Measurements from ENCODE around the gene KLRD1.

KLRD1 gene, protein sequence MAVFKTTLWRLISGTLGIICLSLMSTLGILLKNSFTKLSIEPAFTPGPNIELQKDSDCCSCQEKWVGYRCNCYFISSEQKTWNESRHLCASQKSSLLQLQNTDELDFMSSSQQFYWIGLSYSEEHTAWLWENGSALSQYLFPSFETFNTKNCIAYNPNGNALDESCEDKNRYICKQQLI

DNA sequence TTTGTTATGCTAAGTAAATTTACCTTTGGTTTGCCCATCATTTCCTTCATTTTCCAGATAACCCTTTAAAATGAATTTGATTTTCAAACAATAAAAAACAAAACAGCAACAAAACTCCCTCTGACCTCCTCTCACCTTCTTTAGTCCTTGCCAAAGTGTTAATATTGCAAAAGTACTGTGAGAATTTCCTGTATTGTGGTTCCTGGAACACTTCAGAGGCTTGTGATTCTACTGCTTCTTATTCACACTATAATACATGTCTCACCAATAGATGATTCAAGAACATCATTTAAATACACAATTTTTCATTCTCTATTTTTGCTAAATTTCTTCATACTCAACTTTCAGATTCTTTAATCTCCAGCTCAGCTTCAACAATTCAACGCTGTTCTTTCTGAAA lies at the start of gene KLRD1:
Gene KLRD1 (plus strand): TSS at position 241 of the 400 bp plus-strand sequence. CDS start 208 bp downstream, outside the sequence.
- no peak for DNase-seq (ENCODE audit: low read depth in 1 of 2, low spot score in 1 of 2)
- in situ Hi-C loops (cut with HindIII; ENCODE audit: low pct_unique_long_range_greater_than_20kb, low sequenced_read_pairs), result no loop called here
- TF ChIP-seq JUND (IDR thresholded peaks at IDR 0.05; ENCODE audit: low read depth), result no peak

DNA sequence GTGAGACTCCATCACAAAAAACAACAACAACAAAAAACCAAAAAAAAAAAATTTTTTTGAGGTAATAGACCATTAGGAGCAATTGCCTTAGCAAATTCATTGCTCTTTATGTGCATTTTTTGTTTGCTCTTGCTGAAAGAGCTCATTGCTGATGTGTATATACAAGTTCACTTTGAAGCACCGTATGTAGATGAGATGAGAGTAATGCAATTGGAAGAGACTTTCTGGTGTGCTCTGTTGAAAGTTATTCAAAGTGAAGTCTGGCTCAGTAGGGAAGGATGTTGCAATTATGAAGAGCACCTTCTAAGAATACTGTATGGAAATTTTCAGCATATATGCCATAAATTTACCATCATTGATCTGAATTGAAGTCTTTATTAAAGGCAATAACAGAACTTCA lies 46.7 kb upstream of the KLRD1 start:
- in situ Hi-C loops (cut with HindIII; ENCODE audit: low pct_unique_long_range_greater_than_20kb, low sequenced_read_pairs), result no loop called here
- TF ChIP-seq JUND (IDR thresholded peaks at IDR 0.05; ENCODE audit: low read depth), result no peak
- no peak for DNase-seq (ENCODE audit: low read depth in 1 of 2, low spot score in 1 of 2)

DNA sequence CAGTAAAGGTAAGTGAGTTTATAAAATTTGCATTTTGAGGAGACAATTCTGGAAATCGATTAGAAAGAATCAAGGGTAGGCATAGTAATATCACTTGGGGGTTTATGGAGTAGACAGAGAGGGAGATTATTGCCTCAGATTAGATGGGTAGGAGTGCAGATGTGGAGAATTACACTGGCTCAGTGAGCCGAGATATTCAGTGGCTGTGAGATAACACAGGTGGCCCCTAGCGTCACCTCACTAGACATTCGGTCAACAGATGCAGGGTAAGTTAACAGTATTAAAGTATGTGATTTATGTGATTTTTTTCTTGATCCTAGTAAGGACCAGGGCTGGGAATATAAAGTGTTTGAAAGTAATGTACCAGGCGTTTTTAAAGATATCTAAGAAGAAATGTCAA lies 39.6 kb upstream of the KLRD1 start:
- DNase-seq (ENCODE audit: low read depth in 1 of 2, low spot score in 1 of 2), result no peak
- no peak for TF ChIP-seq JUND (IDR thresholded peaks at IDR 0.05; ENCODE audit: low read depth)
- in situ Hi-C loops (cut with HindIII; ENCODE audit: low pct_unique_long_range_greater_than_20kb, low sequenced_read_pairs), result no loop called here

DNA sequence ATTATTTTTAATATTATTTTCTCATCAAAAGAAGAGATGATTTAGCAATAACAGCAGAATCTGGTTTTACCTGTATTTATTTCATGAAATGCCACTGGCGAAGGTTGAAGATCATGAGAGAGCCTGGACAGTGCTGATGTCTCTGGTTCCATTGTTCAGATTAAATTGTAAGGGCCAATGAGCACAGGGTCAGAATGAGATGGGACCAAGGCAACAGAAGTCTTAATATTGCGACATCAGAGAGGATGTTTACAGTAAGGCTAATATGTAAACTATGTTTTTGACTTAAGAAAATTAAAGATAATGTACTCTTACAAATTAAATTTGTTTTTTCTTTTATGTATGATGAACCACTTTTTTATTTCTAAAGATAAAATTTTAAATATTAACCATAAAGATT lies 35.2 kb upstream of the KLRD1 start:
- in situ Hi-C loops (cut with HindIII; ENCODE audit: low pct_unique_long_range_greater_than_20kb, low sequenced_read_pairs), result no loop called here
- no peak for TF ChIP-seq JUND (IDR thresholded peaks at IDR 0.05; ENCODE audit: low read depth)
- no peak for DNase-seq (ENCODE audit: low read depth in 1 of 2, low spot score in 1 of 2)

DNA sequence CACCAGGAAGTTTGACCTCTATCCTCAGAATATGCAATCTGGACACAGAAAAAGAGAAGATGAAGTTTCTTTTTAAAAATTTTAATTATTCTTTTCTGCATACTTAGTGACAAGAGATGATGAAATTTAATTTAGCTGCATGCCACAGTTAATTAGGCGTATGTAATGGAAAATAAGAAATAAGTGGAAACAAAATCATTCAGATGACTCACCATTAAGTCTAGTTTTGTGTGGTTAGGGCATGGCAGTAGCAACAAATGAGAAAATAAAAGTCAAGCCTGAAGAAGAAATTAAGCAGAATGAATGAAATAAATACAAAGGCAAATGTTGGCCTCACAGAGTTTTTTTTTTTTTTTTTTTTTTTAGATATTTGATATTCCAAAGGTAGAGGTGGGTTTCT lies 30.9 kb upstream of the KLRD1 start:
- in situ Hi-C loops (cut with HindIII; ENCODE audit: low pct_unique_long_range_greater_than_20kb, low sequenced_read_pairs), result no loop called here
- no peak for TF ChIP-seq JUND (IDR thresholded peaks at IDR 0.05; ENCODE audit: low read depth)

DNA sequence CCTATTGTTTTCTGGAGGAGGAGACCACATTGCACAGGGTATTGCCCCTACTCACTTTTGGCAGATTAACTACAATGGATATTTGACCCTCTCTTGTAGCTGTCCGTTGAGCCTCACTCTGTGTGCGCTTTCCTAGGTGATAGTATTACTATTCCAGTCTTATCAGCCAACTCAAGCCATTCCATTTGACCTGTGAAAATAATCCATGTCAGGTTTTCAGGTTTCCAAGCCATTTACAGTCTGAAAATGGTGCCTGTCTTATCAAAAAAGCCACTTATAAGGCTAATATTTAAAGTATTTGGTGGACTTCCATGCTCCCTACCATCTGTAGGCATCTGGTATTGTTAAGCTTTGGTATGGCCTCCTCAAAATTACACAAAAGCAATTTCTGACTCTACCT lies 29.6 kb upstream of the KLRD1 start:
- no peak for DNase-seq (ENCODE audit: low read depth in 1 of 2, low spot score in 1 of 2)
- in situ Hi-C loops (cut with HindIII; ENCODE audit: low pct_unique_long_range_greater_than_20kb, low sequenced_read_pairs), result no loop called here
- no peak for TF ChIP-seq JUND (IDR thresholded peaks at IDR 0.05; ENCODE audit: low read depth)

More for the DNA sequence above, 30.9 kb upstream of the KLRD1 start:
- DNase-seq (ENCODE audit: low read depth in 1 of 2, low spot score in 1 of 2), result no peak

DNA sequence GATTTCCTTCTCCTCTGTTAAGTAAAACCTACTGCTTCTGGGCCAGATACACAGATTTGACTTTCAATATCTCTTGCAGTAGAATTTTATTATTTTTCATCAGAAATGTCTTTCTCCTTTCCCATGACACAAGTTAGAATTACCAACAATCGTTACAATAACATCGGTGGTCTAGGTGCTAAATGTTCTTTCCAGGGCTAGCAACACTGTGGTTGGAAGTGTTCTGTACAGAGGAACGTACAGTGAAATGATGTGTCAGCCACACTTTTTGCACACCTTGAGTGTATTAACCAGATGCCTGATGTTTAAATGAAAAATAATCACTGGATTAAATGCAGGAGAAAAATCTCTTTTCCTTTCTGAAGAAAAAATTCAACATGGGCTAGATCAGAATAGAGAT lies 27.7 kb upstream of the KLRD1 start:
- TF ChIP-seq JUND (IDR thresholded peaks at IDR 0.05; ENCODE audit: low read depth), result no peak
- in situ Hi-C loops (cut with HindIII; ENCODE audit: low pct_unique_long_range_greater_than_20kb, low sequenced_read_pairs), result no loop called here
- no peak for DNase-seq (ENCODE audit: low read depth in 1 of 2, low spot score in 1 of 2)

DNA sequence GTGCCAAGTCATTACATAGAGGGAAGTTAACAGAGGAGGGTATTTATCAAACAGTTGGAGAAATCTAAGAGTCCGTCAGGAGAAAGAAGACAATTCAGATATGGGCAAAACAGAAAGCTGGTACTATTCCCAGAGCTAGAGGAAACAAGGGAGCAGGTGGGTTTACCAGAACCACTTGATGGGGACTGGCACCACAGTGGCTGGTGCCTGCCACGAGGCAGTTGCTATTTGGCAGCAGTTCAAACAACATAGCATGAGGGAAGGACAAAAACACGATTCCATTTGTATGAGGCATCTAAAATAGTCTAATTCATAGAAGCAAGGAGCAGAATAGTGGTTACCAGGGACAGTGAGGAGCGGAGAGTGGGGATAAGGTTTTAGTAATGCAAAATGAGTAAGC lies 24.6 kb upstream of the KLRD1 start:
- TF ChIP-seq JUND (IDR thresholded peaks at IDR 0.05; ENCODE audit: low read depth), result no peak
- no peak for DNase-seq (ENCODE audit: low read depth in 1 of 2, low spot score in 1 of 2)
- in situ Hi-C loops (cut with HindIII; ENCODE audit: low pct_unique_long_range_greater_than_20kb, low sequenced_read_pairs), result no loop called here

DNA sequence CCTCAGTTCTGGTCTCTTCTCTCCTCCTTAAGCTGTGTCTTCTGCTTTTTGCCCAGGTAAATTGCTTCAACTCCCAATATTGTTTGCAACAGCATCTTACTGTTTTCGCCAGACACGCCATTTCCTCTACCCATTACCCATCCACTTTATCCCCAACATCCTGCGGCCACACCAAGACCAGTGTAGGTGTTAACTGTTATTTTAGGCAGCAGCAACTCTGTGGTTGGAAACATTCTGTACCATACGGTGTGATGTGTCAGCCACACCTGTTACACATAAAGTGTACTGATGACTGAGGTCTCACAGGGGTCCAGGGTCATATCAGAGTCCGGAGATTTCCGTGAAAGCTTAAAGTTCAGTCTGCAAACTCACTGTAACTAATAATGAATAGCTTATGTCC lies 21.8 kb upstream of the KLRD1 start:
- no peak for TF ChIP-seq JUND (IDR thresholded peaks at IDR 0.05; ENCODE audit: low read depth)
- in situ Hi-C loops (cut with HindIII; ENCODE audit: low pct_unique_long_range_greater_than_20kb, low sequenced_read_pairs), result no loop called here
- no peak for DNase-seq (ENCODE audit: low read depth in 1 of 2, low spot score in 1 of 2)

DNA sequence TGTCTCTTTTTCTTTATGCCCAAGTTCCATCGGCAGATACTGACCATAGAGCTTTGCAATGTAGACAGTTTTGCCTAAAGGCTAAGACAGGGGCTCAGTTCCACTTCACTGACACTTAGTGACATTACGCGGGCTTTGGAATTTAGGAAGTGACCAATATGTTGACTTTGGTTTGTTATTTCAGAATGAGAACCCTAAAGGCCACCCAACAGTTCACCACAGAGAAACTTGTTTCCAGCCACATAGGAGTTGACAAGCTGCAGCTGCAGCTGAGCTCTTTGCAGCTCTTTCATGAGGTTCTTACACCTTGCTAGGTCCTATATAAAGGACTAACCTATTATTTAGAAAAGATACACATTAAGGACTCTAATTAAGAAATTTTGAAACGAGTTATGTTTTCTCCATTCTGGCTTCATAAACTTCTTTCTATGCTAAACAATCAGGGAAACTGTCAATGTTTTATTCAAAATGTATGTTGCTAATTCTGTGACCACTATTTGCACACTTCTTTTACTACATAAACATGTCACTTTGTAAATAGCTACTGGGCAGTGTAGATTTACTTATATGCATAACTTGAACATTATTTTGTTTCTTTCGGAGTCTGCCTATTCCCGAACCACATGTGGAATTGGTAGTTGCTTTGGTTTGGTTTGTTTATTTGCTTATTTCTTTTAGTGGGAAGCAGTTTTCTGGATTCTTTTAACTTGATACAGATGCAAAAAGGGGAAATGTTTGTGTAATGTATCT lies 18.5 kb upstream of the KLRD1 start:
- no peak for TF ChIP-seq JUND (IDR thresholded peaks at IDR 0.05; ENCODE audit: low read depth)
- peak in 1 of 2 experiments; percentile 72 for DNase-seq (ENCODE audit: low read depth in 1 of 2, low spot score in 1 of 2)
- in situ Hi-C loops (cut with HindIII; ENCODE audit: low pct_unique_long_range_greater_than_20kb, low sequenced_read_pairs), result no loop called here

DNA sequence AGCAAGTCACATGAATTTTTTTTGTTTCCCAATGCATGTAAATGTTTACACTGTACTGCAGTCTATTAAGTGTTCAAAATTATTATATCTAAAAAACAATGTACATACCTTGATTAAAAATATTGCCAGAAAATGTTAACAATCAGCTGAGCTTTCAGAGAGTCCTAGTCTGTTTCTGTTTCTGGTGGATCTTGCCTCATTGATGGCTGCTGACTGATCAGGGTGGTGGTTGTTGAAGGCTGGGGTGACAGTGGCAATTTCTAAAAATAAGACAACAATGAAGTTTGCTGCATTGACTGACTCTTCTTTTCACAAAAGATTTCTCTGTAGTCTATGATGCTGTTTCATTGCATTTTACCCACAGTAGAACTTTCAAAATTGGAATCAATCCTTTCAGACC lies 16.6 kb upstream of the KLRD1 start:
- DNase-seq (ENCODE audit: low read depth in 1 of 2, low spot score in 1 of 2), result no peak
- in situ Hi-C loops (cut with HindIII; ENCODE audit: low pct_unique_long_range_greater_than_20kb, low sequenced_read_pairs), result no loop called here
- no peak for TF ChIP-seq JUND (IDR thresholded peaks at IDR 0.05; ENCODE audit: low read depth)

DNA sequence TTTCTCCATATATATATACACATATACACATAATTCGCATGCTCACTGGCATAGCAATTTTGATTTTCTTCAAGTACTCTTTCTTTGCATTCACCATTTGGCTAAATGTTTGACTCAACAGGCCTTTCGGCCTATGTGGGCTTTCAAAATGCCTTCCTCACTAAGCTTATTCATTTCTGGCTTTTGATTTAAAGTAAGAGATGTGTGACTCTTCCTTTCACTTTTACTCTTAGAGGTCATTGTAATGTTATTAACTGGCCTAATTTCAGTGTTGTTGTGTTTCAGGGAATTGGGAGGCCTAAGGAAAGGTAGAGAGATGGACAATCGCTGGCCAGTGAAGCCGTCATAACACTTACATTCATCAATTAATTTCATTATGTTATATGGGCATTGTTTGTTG lies 14.5 kb upstream of the KLRD1 start:
- no peak for TF ChIP-seq JUND (IDR thresholded peaks at IDR 0.05; ENCODE audit: low read depth)
- no peak for DNase-seq (ENCODE audit: low read depth in 1 of 2, low spot score in 1 of 2)
- in situ Hi-C loops (cut with HindIII; ENCODE audit: low pct_unique_long_range_greater_than_20kb, low sequenced_read_pairs), result no loop called here

DNA sequence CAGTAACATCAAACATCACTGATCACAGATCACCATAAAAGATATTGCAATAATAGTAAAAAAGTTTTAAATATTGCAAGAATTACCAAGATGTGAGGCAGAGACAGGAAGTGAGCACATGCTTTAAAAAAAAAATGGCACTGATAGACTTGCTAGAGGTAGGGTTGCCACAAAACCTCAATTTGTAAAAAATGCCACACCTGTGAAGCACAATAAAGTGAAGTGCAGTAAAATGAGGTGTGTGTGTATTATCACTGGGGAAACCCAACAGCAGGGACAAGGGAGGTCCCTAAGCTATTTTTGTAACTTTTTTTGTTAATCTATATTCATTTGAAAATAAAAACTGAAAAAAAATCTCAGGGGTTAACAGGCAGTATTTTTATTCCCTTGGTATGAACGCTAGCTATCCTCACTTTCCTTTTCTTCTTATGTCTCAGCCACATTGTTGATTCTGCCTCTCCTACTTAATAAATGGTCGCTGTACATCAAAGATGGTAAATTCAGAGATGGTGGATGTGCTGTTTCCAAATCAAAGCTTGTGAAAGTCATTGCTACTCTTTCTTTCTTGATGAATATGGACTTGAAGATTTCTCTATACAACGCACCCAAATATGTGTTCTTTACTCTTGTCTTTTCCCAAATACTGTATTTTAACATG lies 14.0 kb upstream of the KLRD1 start:
- in situ Hi-C loops (cut with HindIII; ENCODE audit: low pct_unique_long_range_greater_than_20kb, low sequenced_read_pairs), result no loop called here
- no peak for DNase-seq (ENCODE audit: low read depth in 1 of 2, low spot score in 1 of 2)
- no peak for TF ChIP-seq JUND (IDR thresholded peaks at IDR 0.05; ENCODE audit: low read depth)
